HG03469 (cell line): Measurements from ENCODE around the gene ACTG1.

Experiments used
- ATAC-seq: cut with Tn5 transposase; IDR thresholded peaks from one replicate; pipeline ENCODE4 v1.9.1; 2021; ENCODE audit warnings: mild to moderate bottlenecking, moderate library complexity, moderate number of reproducible peaks; ENCODE audit not compliant: unreplicated experiment

Gene ACTG1

GRCh38 chr17:81483085-81483861 is 29.3 kb downstream of the ACTG1 start:
- ATAC-seq: no peak

- no peak for ATAC-seq
Measured at GRCh38 chr17:81482673-81483072, 29.9 kb downstream of the ACTG1 start.

- no peak for ATAC-seq
Measured at GRCh38 chr17:81481815-81482505, 30.6 kb downstream of the ACTG1 start.

- ATAC-seq: no peak
Measured at GRCh38 chr17:81481073-81481799, 31.4 kb downstream of the ACTG1 start.

- no peak for ATAC-seq
Measured at GRCh38 chr17:81480140-81481072, 32.2 kb downstream of the ACTG1 start.

GRCh38 chr17:81479175-81480071 is 33.2 kb downstream of the ACTG1 start:
- ATAC-seq: no peak

- ATAC-seq: no peak
Measured at GRCh38 chr17:81478119-81478518, 34.5 kb downstream of the ACTG1 start.

GRCh38 chr17:81477173-81477572 is 35.4 kb downstream of the ACTG1 start:
- ATAC-seq: no peak

- no peak for ATAC-seq
Measured at GRCh38 chr17:81476635-81477034, 36.0 kb downstream of the ACTG1 start.

- ATAC-seq: no peak
Measured at GRCh38 chr17:81476097-81476496, 36.5 kb downstream of the ACTG1 start.

- no peak for ATAC-seq
Measured at GRCh38 chr17:81474958-81475357, 37.6 kb downstream of the ACTG1 start.

- no peak for ATAC-seq
Measured at GRCh38 chr17:81473019-81473418, 39.6 kb downstream of the ACTG1 start.

GRCh38 chr17:81471818-81472456 is 40.7 kb downstream of the ACTG1 start:
- no peak for ATAC-seq

- ATAC-seq: no peak
Measured at GRCh38 chr17:81470944-81471817, 41.4 kb downstream of the ACTG1 start.

- ATAC-seq: no peak
Measured at GRCh38 chr17:81470270-81470943, 42.2 kb downstream of the ACTG1 start.

- ATAC-seq: no peak
Measured at GRCh38 chr17:81469266-81469665, 43.3 kb downstream of the ACTG1 start.

- ATAC-seq: no peak
Measured at GRCh38 chr17:81468770-81469121, 43.9 kb downstream of the ACTG1 start.
